T-helper 2 cell treated with Interferon-gamma antibody and Interleukin-4, amounts not matched to agents 5 μg/mL and 100 μg/mL, for 36 hours (primary cell): ENCODE results near the gene LXN.
"Not testable (repeated sequence)": the region's sequence is repeated elsewhere in the genome, so short reads cannot be mapped to it uniquely, and the experiment has no call there.

Experiments
- DNase-seq: peaks from one replicate; pipeline ENCODE4 v3.0.0; 2021; ENCODE audit warnings: low spot score
- H3K27ac Mint-ChIP-seq: one replicate; pipeline ENCODE4 v1.8.0; 2021; ENCODE audit warnings: mild to moderate bottlenecking, mixed read lengths
- H3K27me3 Mint-ChIP-seq: one replicate; pipeline ENCODE4 v1.8.0; 2021; ENCODE audit warnings: low read depth, mixed read lengths
- H3K36me3 Mint-ChIP-seq: one replicate; pipeline ENCODE4 v1.8.0; 2021; ENCODE audit warnings: low read depth, mixed read lengths
- H3K4me1 Mint-ChIP-seq: one replicate; pipeline ENCODE4 v1.8.0; 2021; ENCODE audit warnings: low read depth, mixed read lengths
- H3K4me3 Mint-ChIP-seq: one replicate; pipeline ENCODE4 v1.8.0; 2022; ENCODE audit warnings: mild to moderate bottlenecking, moderate library complexity, mixed read lengths
- H3K9me3 Mint-ChIP-seq: one replicate; pipeline ENCODE4 v1.8.0; 2021; ENCODE audit warnings: mixed read lengths

Gene LXN

DNA sequence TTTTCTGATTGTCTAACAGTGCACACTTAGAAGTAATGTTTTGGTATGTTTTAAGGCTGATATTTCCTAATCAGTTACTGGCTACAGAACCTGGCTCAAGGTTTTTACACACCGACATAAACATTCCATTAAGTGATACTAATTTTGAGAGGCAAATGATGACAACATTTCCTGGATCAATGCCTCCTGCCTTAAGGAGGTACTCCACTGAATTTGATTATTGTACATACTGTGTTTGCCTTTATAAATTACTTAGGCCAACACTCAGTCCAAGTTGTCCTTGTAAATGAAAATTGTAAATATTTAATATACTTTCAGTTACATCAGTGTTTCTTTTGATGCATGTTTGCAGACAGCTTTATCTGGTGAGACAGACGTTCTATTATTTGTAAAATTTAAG is 24.2 kb upstream of the LXN start:
- DNase-seq: no peak
- no peaks in the 10 kb centered on the region for H3K4me1 Mint-ChIP-seq
- H3K36me3 Mint-ChIP-seq: peaks cover 19% of the 10 kb centered on the region
- no peak overlapping the region for H3K4me3 Mint-ChIP-seq
- H3K27me3 Mint-ChIP-seq: no peaks in the 10 kb centered on the region
- no peak overlapping the region for H3K27ac Mint-ChIP-seq
- peaks cover 4% of the 10 kb centered on the region for H3K9me3 Mint-ChIP-seq

DNA sequence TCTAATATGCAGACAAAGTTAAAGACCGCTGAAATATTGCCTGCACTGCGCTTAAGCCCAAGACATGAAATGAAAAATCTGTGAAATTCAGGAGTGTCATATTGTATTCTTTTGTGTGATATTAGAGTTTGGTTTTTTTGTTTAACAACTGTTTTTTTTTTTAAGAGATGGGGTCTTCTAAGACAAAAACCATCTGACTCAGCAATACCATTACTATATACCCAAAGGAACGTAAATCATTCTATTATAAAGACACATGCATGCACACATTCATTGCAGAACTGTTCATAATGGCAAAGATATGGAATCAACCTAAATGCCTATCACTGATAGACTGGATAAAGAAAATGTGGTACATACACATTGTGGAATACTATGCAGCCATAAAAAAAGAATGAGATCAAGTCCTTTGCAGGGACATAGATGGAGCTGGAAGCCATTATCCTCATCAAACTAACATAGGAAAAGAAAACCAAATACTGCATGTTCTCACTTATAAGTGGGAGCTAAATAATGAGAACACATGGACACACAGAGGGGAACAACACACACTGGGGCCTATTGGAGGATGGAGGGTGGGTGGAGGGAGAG is 21.5 kb upstream of the LXN start:
- H3K4me1 Mint-ChIP-seq, DNase-seq, H3K27me3 Mint-ChIP-seq, H3K4me3 Mint-ChIP-seq, H3K27ac Mint-ChIP-seq, H3K9me3 Mint-ChIP-seq: not testable (repeated sequence)
- H3K36me3 Mint-ChIP-seq: peaks cover 25% of the 10 kb centered on the region

DNA sequence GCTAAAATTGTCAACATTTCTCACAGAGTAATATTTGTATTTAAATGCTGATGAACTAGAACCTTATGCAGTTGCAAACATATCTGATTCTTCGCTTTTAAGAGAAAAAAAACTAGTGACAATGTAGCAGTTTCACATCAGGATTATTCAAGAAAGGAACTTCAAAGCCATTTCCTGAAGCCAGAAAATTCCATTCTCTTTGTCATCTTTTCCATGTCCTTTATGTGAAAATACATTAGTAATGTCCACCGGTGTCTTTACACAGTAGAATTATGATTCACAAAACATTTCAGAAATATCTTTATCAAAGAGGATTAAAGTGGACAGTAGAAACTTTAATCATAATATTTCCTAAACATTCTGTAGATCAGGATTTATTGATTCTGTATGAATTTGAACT is 12.7 kb upstream of the LXN start:
- no peak overlapping the region for H3K27ac Mint-ChIP-seq
- peaks cover 13% of the 10 kb centered on the region for H3K36me3 Mint-ChIP-seq

DNA sequence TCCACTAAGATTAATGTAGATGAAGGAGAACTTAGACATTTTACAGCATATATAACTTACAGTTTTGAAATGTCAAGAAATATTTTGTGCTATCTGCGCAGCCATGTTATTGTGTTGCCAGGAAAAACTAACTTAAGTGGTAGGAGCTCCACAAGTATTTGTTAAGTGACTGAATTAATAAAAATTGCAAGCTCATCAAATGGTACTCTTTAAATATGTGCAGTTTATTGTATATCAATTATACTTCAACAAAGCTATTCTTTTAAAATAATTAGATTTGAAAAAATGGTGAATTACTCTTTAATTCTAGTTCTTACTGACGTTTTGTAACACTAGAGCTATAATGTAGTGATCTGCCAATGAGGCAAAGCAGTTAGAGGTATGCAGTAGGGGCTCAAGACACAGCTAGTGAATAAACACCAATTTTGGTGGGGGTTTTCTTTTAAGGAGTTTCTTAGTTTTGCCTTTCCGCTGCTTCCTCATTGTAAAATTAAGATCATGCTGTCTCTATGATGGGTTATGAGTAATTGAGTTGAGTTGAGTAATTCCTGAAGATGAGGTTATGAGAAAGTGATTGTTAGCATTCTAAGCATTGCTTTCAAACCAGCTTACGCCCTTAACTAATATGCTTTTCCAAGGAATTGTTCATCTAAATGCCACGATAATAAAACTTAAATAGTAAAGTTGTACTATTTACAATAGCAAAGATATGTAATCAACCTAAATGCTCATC is 10.9 kb upstream of the LXN start:
- DNase-seq: no peak
- Mint-ChIP-seq H3K4me3 (no peak overlapping the region), H3K27ac (no peak overlapping the region), H3K27me3 (no peaks in the 10 kb centered on the region), H3K36me3 (peaks cover 15% of the 10 kb centered on the region), H3K4me1 (no peaks in the 10 kb centered on the region), H3K9me3 (no peaks in the 10 kb centered on the region)

More for the DNA sequence above, 12.7 kb upstream of the LXN start:
- H3K9me3 Mint-ChIP-seq: no peaks in the 10 kb centered on the region
- H3K4me3 Mint-ChIP-seq: no peak overlapping the region
- H3K4me1 Mint-ChIP-seq: no peaks in the 10 kb centered on the region
- DNase-seq: no peak
- no peaks in the 10 kb centered on the region for H3K27me3 Mint-ChIP-seq

DNA sequence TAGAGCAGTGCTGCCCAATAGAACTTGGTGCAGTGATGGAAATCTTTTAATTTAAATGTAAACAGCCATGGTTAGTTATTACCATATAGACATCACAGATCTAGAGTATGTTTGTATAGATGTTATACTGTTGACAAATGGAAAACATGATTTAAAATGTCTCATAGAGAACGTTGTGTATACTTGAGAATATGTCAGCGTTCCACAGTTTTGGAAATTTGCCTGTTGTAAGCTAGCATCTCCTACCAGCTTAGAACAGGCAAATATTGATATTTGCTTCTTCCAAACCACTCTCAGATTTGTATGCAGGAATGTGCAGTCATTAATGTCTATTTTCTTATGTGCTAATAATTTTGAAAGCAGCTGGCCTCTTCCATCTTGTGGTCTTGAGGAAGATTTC is 8.4 kb upstream of the LXN start:
- no peak overlapping the region for H3K27ac Mint-ChIP-seq
- no peaks in the 10 kb centered on the region for H3K9me3 Mint-ChIP-seq
- H3K27me3 Mint-ChIP-seq: no peaks in the 10 kb centered on the region
- H3K4me3 Mint-ChIP-seq: no peak overlapping the region
- H3K36me3 Mint-ChIP-seq: peaks cover 14% of the 10 kb centered on the region
- no peak for DNase-seq
- no peaks in the 10 kb centered on the region for H3K4me1 Mint-ChIP-seq

DNA sequence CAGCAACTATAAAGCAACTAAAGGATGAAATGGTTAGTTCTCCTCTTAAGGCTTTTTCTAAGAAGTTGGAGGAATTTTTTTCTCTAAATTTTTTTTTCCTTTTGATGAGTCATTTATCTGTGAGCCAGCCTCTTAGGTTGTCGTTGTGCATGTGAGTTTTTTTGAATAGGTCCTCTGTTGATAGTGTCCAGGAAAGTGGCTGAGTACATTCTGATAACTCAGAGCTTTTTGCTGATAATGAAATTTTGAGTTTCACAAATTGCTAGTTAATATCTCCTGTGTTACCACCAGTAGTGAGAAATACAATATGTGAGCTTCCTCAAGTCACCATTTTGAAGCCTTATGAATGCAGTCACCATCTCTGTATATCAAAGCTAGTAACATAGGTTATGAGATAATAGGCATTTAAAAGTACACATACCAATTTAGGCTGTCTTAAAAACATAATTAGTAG is 7.1 kb upstream of the LXN start:
- Mint-ChIP-seq H3K4me1 (no peaks in the 10 kb centered on the region), H3K36me3 (peaks cover 11% of the 10 kb centered on the region), H3K27ac (no peak overlapping the region), H3K27me3 (no peaks in the 10 kb centered on the region), H3K9me3 (no peaks in the 10 kb centered on the region), H3K4me3 (no peak overlapping the region)
- DNase-seq: no peak

DNA sequence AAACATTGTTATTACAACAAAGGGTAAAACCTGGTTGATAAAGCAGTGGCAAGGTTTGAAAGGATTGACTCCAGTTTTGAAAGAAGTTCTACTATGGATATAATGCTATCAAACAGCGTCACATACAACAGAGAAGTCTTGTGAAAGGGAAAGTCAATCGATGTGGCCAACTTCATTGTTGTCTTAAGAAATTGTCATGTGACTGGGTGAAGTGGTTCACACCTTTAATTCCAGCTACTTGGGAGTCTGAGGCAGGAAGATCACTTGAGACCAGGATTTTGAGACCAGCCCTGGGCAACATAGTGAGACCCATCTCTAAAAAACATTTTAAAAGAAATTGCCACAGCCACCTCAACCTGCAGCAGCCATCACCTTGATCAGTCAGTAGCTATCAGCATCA is 6.2 kb upstream of the LXN start:
- Mint-ChIP-seq H3K9me3 (no peaks in the 10 kb centered on the region), H3K36me3 (peaks cover 9% of the 10 kb centered on the region), H3K27me3 (no peaks in the 10 kb centered on the region), H3K27ac (no peak overlapping the region), H3K4me1 (no peaks in the 10 kb centered on the region), H3K4me3 (no peak overlapping the region)
- no peak for DNase-seq

DNA sequence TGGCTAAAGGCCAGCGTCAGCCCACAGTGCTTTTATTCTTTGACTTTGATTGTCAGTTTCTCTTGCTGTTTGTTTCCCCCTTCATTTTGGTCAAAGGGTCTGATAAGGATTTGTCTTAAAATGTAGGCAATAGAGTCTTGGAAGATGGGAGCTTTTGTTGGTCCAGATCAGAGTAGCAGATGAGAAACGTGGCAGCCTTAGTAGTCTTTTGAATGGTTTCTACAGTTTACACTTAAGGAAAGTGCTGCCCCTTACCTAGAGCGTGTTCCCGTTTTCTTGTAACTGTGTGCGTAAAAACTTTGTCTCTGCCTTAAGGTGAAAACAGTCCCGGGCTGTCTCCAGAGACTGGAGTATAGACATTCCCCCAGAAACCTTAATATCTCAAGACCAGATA is 630 bp downstream of the LXN start:
- no peak for DNase-seq
- Mint-ChIP-seq H3K9me3 (no peaks in the 10 kb centered on the region), H3K27me3 (no peaks in the 10 kb centered on the region), H3K36me3 (peaks cover 31% of the 10 kb centered on the region), H3K4me3 (peak overlapping the region; percentile 89), H3K27ac (peak overlapping the region; percentile 95), H3K4me1 (peaks cover 17% of the 10 kb centered on the region)

DNA sequence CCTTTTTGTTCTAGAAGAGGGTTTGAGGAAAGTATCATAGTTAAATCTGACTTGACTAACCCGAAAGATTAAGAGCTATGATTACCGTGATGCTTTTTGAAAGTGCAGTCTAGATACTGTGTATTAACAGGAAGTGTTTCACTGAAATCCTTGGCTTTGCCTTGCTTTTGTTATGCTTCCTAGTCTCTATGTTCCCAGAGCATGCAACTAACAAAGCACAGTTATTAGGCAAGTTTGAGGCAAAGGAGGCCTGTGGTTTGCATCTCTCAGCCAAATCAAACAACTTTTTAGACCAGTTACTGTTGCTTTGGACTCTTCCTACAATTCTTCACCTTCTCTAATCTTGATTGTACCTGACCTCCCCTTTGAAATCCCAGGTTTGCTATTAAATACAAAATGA is 3.9 kb downstream of the LXN start:
- Mint-ChIP-seq H3K9me3 (no peaks in the 10 kb centered on the region), H3K27ac (no peak overlapping the region), H3K4me1 (peaks cover 17% of the 10 kb centered on the region), H3K4me3 (no peak overlapping the region), H3K36me3 (peaks cover 42% of the 10 kb centered on the region), H3K27me3 (no peaks in the 10 kb centered on the region)
- no peak for DNase-seq

DNA sequence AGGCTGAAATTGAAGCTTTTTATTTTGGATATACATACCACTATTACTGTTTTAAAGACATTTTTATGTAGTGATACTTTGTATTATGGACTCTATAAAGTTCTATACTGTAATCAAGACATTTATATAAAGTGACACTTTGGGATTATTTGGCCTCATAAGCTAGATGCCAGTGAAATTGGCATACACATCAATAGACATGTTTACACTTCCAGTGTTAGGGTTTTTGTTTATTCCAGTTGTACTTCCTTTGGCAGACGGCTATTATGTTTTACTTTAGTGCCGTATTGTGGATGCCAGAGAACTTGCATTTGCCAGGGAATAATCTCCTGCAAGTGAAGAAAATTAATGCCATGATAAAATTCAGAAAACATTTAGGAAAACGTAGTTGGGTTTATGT is 6.0 kb downstream of the LXN start:
- peaks cover 8% of the 10 kb centered on the region for H3K4me1 Mint-ChIP-seq
- no peaks in the 10 kb centered on the region for H3K27me3 Mint-ChIP-seq
- H3K9me3 Mint-ChIP-seq: no peaks in the 10 kb centered on the region

DNA sequence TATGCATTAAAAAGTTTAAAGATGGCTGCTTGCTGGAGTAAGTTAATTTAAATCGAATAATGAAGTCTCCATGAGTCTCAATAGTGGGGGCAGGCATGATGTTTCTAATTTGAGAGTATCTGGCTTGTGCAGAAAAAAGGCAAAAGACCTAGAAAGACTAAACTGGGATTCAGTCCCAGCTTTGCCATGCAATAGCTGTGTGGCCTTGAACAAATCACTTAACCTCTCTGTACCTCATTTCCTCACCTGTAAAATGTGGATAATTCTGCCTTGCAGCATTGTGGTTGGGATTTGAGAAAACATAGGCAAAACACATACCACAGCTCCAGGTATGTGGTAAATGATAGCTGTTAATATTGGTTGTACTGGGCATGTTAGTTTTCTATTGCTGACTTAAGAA is 8.6 kb downstream of the LXN start:
- no peaks in the 10 kb centered on the region for H3K27me3 Mint-ChIP-seq
- peaks cover 10% of the 10 kb centered on the region for H3K4me1 Mint-ChIP-seq
- H3K36me3 Mint-ChIP-seq: peaks cover 34% of the 10 kb centered on the region
- no peak overlapping the region for H3K27ac Mint-ChIP-seq
- DNase-seq: no peak
- no peak overlapping the region for H3K4me3 Mint-ChIP-seq
- no peaks in the 10 kb centered on the region for H3K9me3 Mint-ChIP-seq

More for the DNA sequence above, 6.0 kb downstream of the LXN start:
- H3K36me3 Mint-ChIP-seq: peaks cover 40% of the 10 kb centered on the region
- DNase-seq: no peak
- no peak overlapping the region for H3K27ac Mint-ChIP-seq
- no peak overlapping the region for H3K4me3 Mint-ChIP-seq

DNA sequence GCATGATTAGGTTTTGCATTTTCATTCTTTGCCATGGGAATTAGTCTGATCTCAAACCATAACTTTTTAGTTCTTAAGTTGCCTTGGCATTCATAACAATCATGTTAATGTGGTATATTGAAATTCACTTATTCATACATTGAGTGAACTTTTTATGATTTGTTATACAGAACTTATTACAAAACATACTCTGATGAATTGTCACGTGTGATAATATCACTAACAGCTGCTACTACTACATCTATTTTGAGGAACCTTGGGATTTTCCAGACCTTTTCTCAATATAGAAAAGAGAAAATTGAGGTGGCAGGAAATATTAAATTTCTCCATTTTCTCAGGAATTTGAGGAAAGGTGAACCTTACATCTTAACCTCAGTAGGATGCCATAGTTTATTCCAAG is 9.2 kb downstream of the LXN start:
- Mint-ChIP-seq H3K27me3 (no peaks in the 10 kb centered on the region), H3K4me3 (no peak overlapping the region), H3K4me1 (peaks cover 9% of the 10 kb centered on the region), H3K36me3 (peaks cover 28% of the 10 kb centered on the region), H3K27ac (no peak overlapping the region), H3K9me3 (no peaks in the 10 kb centered on the region)
- no peak for DNase-seq

DNA sequence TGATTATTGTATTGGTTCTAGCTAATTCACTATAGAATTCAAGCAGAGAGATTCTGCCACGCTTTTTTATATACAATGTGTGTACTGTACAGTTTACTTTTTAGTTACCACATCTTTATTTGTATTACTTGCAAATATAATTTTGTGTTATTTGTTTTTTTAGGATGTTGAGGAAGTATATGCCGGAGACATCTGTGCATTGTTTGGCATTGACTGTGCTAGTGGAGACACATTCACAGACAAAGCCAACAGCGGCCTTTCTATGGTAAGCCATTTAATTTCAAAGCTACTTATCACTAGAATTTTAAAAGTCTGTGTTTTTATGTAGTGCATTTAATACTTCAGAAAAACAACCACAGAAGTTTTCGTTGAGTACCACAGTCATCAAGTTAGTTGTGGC is 11.7 kb downstream of the LXN start:
- Mint-ChIP-seq H3K27me3 (no peaks in the 10 kb centered on the region), H3K9me3 (no peaks in the 10 kb centered on the region), H3K4me1 (peaks cover 9% of the 10 kb centered on the region), H3K4me3 (no peak overlapping the region), H3K36me3 (peaks cover 30% of the 10 kb centered on the region), H3K27ac (no peak overlapping the region)
- no peak for DNase-seq

DNA sequence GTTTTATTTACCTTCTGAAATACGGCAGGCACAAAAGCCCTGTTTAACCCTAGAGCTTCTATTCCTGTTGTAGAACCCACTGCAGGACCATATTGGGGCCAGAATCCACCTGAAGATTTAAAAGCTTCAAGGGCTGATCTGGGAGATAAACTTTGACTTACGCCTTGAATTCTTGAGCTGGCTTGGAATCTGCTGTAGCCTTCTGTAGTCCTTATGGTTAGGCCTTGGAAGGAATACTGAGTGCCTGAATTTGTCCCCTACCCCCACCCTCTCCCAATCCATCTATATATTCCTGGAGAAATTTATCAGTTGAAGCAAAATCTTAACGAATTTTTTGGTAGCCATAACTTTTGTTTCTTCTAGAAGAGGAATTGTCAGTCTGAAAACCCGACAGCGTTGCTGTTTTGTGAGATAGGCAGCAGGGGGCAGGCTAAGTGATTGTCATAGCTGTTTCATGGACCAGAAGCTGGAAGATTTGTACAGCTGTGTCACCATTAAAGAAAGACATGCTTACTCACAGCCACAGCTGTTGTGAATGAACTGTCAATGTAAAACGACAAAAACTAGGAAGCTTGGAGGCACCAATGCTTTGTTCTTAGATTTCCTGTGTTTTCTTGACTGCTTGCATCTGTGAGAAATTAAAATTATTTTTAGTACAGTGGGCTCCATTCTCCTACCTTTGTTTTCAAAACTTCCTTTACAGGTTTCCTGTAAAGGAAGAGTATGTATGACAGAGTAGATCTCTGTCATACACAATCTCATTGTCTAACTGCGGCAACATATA is 12.8 kb downstream of the LXN start:
- Mint-ChIP-seq H3K27me3 (no peaks in the 10 kb centered on the region), H3K4me3 (no peak overlapping the region), H3K36me3 (peaks cover 29% of the 10 kb centered on the region), H3K27ac (peak overlapping the region; percentile 4), H3K9me3 (no peaks in the 10 kb centered on the region), H3K4me1 (peaks cover 9% of the 10 kb centered on the region)
- peak; percentile 27 for DNase-seq
